B cell (primary cell): ENCODE results near the gene NFATC1.

ENCODE experiments used
- CTCF ChIP-seq: fragments of 200-600 bp; IDR thresholded peaks from one replicate; pipeline ENCODE4 v1.8.0; 2022; ENCODE audit warnings: antibody characterized with exemption, mild to moderate bottlenecking
- EZH2 ChIP-seq: IDR thresholded peaks from 2 replicates; pipeline ENCODE4 v1.6.1; 2012; ENCODE audit warnings: borderline replicate concordance, low read depth, mild to moderate bottlenecking, moderate library complexity, low read length; ENCODE audit not compliant: insufficient read depth, poor library complexity, severe bottlenecking

- TF ChIP-seq CTCF (no peak), EZH2 (no peak)
Measured at GRCh38 chr18:79508565-79509535, 113.1 kb downstream of the NFATC1 start.
